Cardiac muscle cell (in vitro differentiated cells and primary cell): ENCODE results near the gene PDCD1. TPM values are rescaled to one million over a fixed set of nuclear protein-coding genes. Genes with fewer than 3 reads are reported as not detected.

ENCODE experiments used
- DNase-seq, 2 donors: peaks; one replicate each; pipeline versions ENCODE4 v3.0.0 to v3.0.0-alpha.2; 2010 to 2017; ENCODE audit warnings: low read depth in 1 of 2, low spot score in 1 of 2
- H3K27ac ChIP-seq: fragments of 200-600 bp; sonication (generic); 2 replicates; pipeline ENCODE4 v1.5.1; 2016
- H3K27me3 ChIP-seq: fragments of 200-600 bp; sonication (generic); 2 replicates; pipeline ENCODE4 v1.6.0; 2016; ENCODE audit warnings: control low read depth
- H3K36me3 ChIP-seq: fragments of 200-600 bp; sonication (generic); 2 replicates; pipeline ENCODE4 v1.5.1; 2016; ENCODE audit warnings: control low read depth
- H3K4me1 ChIP-seq: fragments of 200-600 bp; sonication (generic); 2 replicates; pipeline ENCODE4 v1.8.1; 2017; ENCODE audit warnings: low read depth, mild to moderate bottlenecking, mixed run types
- H3K4me3 ChIP-seq: fragments of 200-600 bp; sonication (generic); 2 replicates; pipeline ENCODE4 v1.5.1; 2016; ENCODE audit warnings: mild to moderate bottlenecking
- H3K9me3 ChIP-seq: fragments of 200-600 bp; sonication (generic); 2 replicates; pipeline ENCODE4 v1.5.1; 2017; ENCODE audit warnings: low read depth, mild to moderate bottlenecking, control low read depth
- CTCF ChIP-seq: IDR thresholded peaks from 2 replicates; pipeline ENCODE4 v1.5.1; 2012; ENCODE audit warnings: low read depth, mild to moderate bottlenecking, low read length
- polyA plus RNA-seq: library from polyadenylated mRNA; unstranded; fragments of >200 nt; fragmentation: Nextera tagmentation; extraction: Ambion mirVana; gene quantifications from 2 replicates; pipeline ENCODE4 v1.2.1, GENCODE V29; 2016
- total RNA-seq: library from RNA; depleted of rRNA; stranded (reverse); fragments of >200 nt; gene quantifications from 2 replicates; pipeline ENCODE4 v1.2.3, GENCODE V29; 2016

Gene PDCD1
- total and polyA plus RNA-seq, 2 experiments from 2014 or later, result not detected

GRCh38 chr2:241882091-241882625, 23.5 kb upstream of the PDCD1 start:
- no peaks in the 10 kb centered on the region for H3K27me3 ChIP-seq
- no peaks in the 10 kb centered on the region for H3K9me3 ChIP-seq
- no peaks in the 10 kb centered on the region for H3K36me3 ChIP-seq
- TF ChIP-seq CTCF, result no peak
- peak overlapping the region; percentile 9 for H3K4me3 ChIP-seq
- no peak for DNase-seq
- no peak overlapping the region for H3K27ac ChIP-seq
- peaks cover 3% of the 10 kb centered on the region for H3K4me1 ChIP-seq

- Histone ChIP-seq H3K4me3 (peak overlapping the region; percentile 45), H3K27ac (no peak overlapping the region), H3K36me3 (no peaks in the 10 kb centered on the region), H3K4me1 (peaks cover 3% of the 10 kb centered on the region), H3K27me3 (no peaks in the 10 kb centered on the region), H3K9me3 (no peaks in the 10 kb centered on the region)
- TF ChIP-seq CTCF, result no peak
- DNase-seq, result no peak
Measured at GRCh38 chr2:241880311-241881073, 21.8 kb upstream of the PDCD1 start.

GRCh38 chr2:241879326-241879725, 20.6 kb upstream of the PDCD1 start:
- H3K36me3 ChIP-seq, result no peaks in the 10 kb centered on the region
- H3K27me3 ChIP-seq, result no peaks in the 10 kb centered on the region
- no peak for DNase-seq
- peaks cover 3% of the 10 kb centered on the region for H3K4me1 ChIP-seq
- no peak overlapping the region for H3K27ac ChIP-seq
- H3K4me3 ChIP-seq, result no peak overlapping the region
- H3K9me3 ChIP-seq, result no peaks in the 10 kb centered on the region
- TF ChIP-seq CTCF, result no peak

GRCh38 chr2:241877989-241878970, 19.6 kb upstream of the PDCD1 start:
- Histone ChIP-seq H3K27ac (no peak overlapping the region), H3K9me3 (no peaks in the 10 kb centered on the region), H3K4me1 (peaks cover 3% of the 10 kb centered on the region), H3K4me3 (no peak overlapping the region), H3K27me3 (no peaks in the 10 kb centered on the region), H3K36me3 (no peaks in the 10 kb centered on the region)
- peak; percentile 72 for TF ChIP-seq CTCF
- peak; percentile 78 to 82 for DNase-seq

- DNase-seq, result no peak
- H3K36me3 ChIP-seq, result no peaks in the 10 kb centered on the region
- H3K27ac ChIP-seq, result no peak overlapping the region
- H3K4me3 ChIP-seq, result no peak overlapping the region
- no peaks in the 10 kb centered on the region for H3K9me3 ChIP-seq
- H3K4me1 ChIP-seq, result peaks cover 3% of the 10 kb centered on the region
- no peak for TF ChIP-seq CTCF
- H3K27me3 ChIP-seq, result no peaks in the 10 kb centered on the region
Measured at GRCh38 chr2:241877197-241877685, 18.5 kb upstream of the PDCD1 start.
